Measurements from ENCODE around the gene SIN3A. TPM values are rescaled to one million over a fixed set of nuclear protein-coding genes. Genes with fewer than 3 reads are reported as not detected.
"Not testable (repeated sequence)": the region's sequence is repeated elsewhere in the genome, so short reads cannot be mapped to it uniquely, and the experiment has no call there.

Gene SIN3A
- total RNA-seq, 2 experiments from 2014 or later, result 44.2 to 103 TPM

DNA sequence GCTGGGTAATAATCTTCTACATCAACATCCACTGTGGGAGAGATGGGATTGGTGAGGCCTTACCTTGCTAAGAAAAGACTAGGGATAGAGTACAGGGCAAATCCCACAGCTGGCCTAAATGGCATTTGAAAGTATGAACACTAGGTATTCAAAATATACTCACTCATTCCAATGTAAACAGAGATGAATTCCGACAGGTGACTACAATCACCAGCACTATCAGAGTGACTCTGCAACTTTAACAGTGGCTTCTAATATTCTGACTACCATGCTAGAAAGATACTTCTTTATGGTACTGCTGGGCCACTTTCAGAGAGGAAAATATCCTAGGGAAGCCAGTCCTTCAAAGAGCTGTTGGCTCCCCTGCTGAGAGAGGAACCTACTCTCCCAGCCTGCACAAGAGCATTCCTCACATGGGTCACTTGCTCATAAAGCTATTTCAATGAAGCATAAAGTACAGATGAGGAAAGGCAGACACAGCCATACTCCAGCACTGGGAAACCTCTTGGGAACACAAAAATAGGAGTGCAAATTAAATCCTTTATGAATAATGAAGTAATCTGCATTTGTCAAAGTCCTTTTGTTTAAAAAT lies 61.6 kb downstream of the SIN3A start:
- no peak overlapping the region for H3K4me2 ChIP-seq (ENCODE audit: low read length)
- intact Hi-C loops (cut with micrococcal nuclease; ENCODE audit: unreplicated experiment), result no loop called here
- H3K9me2 ChIP-seq (ENCODE audit: insufficient read depth, low read length), result no peaks in the 10 kb centered on the region
- no peak for DNase-seq (ENCODE audit: low spot score)
- no peaks in the 10 kb centered on the region for H3K4me1 ChIP-seq (ENCODE audit: insufficient read depth, low read length, poor library complexity, severe bottlenecking)
- no peak overlapping the region for H3K4me3 ChIP-seq (ENCODE audit: low read depth, low read length, poor library complexity, severe bottlenecking)
- no peaks in the 10 kb centered on the region; the same call in 1 of the 2 replicates for H4K20me1 ChIP-seq (ENCODE audit: insufficient read depth, low read length)
- TF ChIP-seq CTCF (conservative IDR thresholded peaks at IDR 0.05; ENCODE audit: low read length) (no peak), EZH2phosphoT487 (IDR thresholded peaks at IDR 0.05; ENCODE audit: borderline replicate concordance, low read depth, low read length) (no peak)
- H3K9me3 ChIP-seq (ENCODE audit: low read length), result no peaks in the 10 kb centered on the region
- no peaks in the 10 kb centered on the region for H3K79me2 ChIP-seq (ENCODE audit: insufficient read depth, low read depth, low read length)
- ChIA-PET POLR2A (interaction anchor here (0.6 to 0.7 kb wide), 2 partner anchors 47 to 325 kb away, joined by 3 to 4 read pairs; no protein-coding TSS in a partner anchor), CTCF (ENCODE audit: unreplicated experiment) (no interaction called here)
- peaks cover 100% of the 10 kb centered on the region for H3K36me3 ChIP-seq (ENCODE audit: insufficient read depth, low read length)
- no peak overlapping the region for H2AFZ ChIP-seq (ENCODE audit: low read length)
- no peak overlapping the region for H3K27ac ChIP-seq (ENCODE audit: low read depth, low read length, poor library complexity, severe bottlenecking)
- no TSS peak for BruUV-seq (replicated peaks)

DNA sequence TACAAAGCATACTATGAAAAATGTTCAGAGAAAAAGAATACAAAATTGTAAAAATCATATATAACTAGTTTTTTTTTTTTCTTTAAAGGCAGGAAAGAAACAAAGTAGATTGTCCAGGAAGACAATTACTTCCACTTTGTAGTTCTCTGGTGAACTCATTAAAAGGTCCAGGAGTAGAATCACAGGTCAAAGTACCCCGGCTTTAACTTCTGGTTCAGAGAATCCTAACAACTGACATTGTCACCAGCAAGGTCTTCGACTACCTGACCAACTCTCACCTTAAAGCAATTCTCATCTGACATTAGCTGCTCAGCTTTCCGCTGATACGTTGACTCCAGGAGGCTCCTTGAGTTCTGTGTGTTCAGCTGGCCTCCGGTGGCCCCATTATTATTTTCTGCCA lies 67.5 kb downstream of the SIN3A start:
- peaks cover 98% of the 10 kb centered on the region for H3K36me3 ChIP-seq (ENCODE audit: insufficient read depth, low read length)
- H3K79me2 ChIP-seq (ENCODE audit: insufficient read depth, low read depth, low read length); DNase-seq (ENCODE audit: low spot score); H3K27ac ChIP-seq (ENCODE audit: low read depth, low read length, poor library complexity, severe bottlenecking); H3K9me3 ChIP-seq (ENCODE audit: low read length); H3K4me1 ChIP-seq (ENCODE audit: insufficient read depth, low read length, poor library complexity, severe bottlenecking); BruUV-seq (replicated peaks); CTCF ChIA-PET (ENCODE audit: unreplicated experiment); H2AFZ ChIP-seq (ENCODE audit: low read length); H3K9me2 ChIP-seq (ENCODE audit: insufficient read depth, low read length); H3K4me3 ChIP-seq (ENCODE audit: low read depth, low read length, poor library complexity, severe bottlenecking); POLR2A ChIA-PET; intact Hi-C loops (cut with micrococcal nuclease; ENCODE audit: unreplicated experiment); H4K20me1 ChIP-seq (ENCODE audit: insufficient read depth, low read length); H3K4me2 ChIP-seq (ENCODE audit: low read length): not testable (repeated sequence)

DNA sequence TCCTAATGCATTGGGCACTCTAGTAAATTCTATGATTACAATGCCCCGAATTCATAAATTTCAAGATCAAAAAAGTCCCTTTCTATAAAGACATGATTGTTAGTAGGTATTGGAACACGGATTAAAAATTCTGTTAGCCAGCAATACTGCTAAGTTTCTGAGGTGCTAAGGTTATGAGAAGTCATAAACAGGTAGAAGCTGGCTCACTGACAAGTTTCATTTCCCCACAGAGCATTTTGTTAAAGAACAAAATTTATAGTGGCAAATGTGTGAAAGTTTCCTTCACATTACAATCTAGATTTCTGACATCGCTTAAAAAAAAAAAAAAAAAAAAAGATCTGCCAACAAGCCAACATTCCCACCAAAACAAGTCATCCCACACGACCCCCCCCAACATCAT lies 70.7 kb downstream of the SIN3A start:
- H3K4me1 ChIP-seq (ENCODE audit: insufficient read depth, low read length, poor library complexity, severe bottlenecking), result no peaks in the 10 kb centered on the region
- DNase-seq (ENCODE audit: low spot score), result no peak
- peaks cover 96% of the 10 kb centered on the region for H3K36me3 ChIP-seq (ENCODE audit: insufficient read depth, low read length)
- no peaks in the 10 kb centered on the region for H3K79me2 ChIP-seq (ENCODE audit: insufficient read depth, low read depth, low read length)
- no peak overlapping the region for H3K4me2 ChIP-seq (ENCODE audit: low read length)
- no peak for TF ChIP-seq EZH2phosphoT487 (IDR thresholded peaks at IDR 0.05; ENCODE audit: borderline replicate concordance, low read depth, low read length)
- no peak for TF ChIP-seq CTCF (conservative IDR thresholded peaks at IDR 0.05; ENCODE audit: low read length)
- no TSS peak for BruUV-seq (replicated peaks)
- ChIA-PET POLR2A (no interaction called here), CTCF (ENCODE audit: unreplicated experiment) (no interaction called here)
- no peak overlapping the region for H3K27ac ChIP-seq (ENCODE audit: low read depth, low read length, poor library complexity, severe bottlenecking)
- H3K4me3 ChIP-seq (ENCODE audit: low read depth, low read length, poor library complexity, severe bottlenecking), result no peak overlapping the region
- no peak overlapping the region for H2AFZ ChIP-seq (ENCODE audit: low read length)
- H4K20me1 ChIP-seq (ENCODE audit: insufficient read depth, low read length), result no peaks in the 10 kb centered on the region
- no peaks in the 10 kb centered on the region for H3K9me2 ChIP-seq (ENCODE audit: insufficient read depth, low read length)
- H3K9me3 ChIP-seq (ENCODE audit: low read length), result no peaks in the 10 kb centered on the region
- intact Hi-C loops (cut with micrococcal nuclease; ENCODE audit: unreplicated experiment), result no loop called here

Data from OCI-LY7 (cell line).